PC-9 (cell line): ENCODE results near the gene WDCP. TPM values are rescaled to one million over a fixed set of nuclear protein-coding genes. Genes with fewer than 3 reads are reported as not detected.

ENCODE experiments used
- BruUV-seq: library from RNA; stranded (reverse); fragments of 400-500 nt; replicated peaks from 2 replicates; lab custom pipeline; 2021; lab: Mats Ljungman, UMichigan
- CTCF ChIA-PET: fragments of 300-600 bp; sonication (Branson Sonifier 250); formaldehyde crosslinking; loops from one replicate; lab custom pipeline; 2022; ENCODE audit warnings: antibody characterized with exemption; lab: Charles Lee
- POLR2A ChIA-PET: fragments of 300-600 bp; sonication (Branson Sonifier 250); formaldehyde crosslinking; loops from one replicate; lab custom pipeline; 2022; ENCODE audit warnings: antibody characterized with exemption; ENCODE audit not compliant: unreplicated experiment; lab: Charles Lee
- DNase-seq, 2 experiments: peaks; one replicate each; pipeline versions ENCODE4 v3.0.0 to v3.0.0-alpha.2; 2015 to 2022; ENCODE audit warnings: mixed read lengths in 1 of 2
- H2AFZ ChIP-seq: fragments of 200-600 bp; sonication (generic); 2 replicates; pipeline ENCODE4 v1.8.1; 2017; ENCODE audit warnings: antibody characterized with exemption
- H3F3A ChIP-seq: fragments of 200-600 bp; sonication (generic); 2 replicates; pipeline ENCODE4 v1.8.1; 2017; ENCODE audit warnings: antibody characterized with exemption, mild to moderate bottlenecking, low read depth; ENCODE audit not compliant: insufficient read depth
- H3K27ac ChIP-seq: fragments of 200-600 bp; sonication (generic); 2 replicates; pipeline ENCODE4 v1.6.1; 2016; ENCODE audit warnings: mixed run types
- H3K27me3 ChIP-seq: fragments of 200-600 bp; sonication (generic); 2 replicates; pipeline ENCODE4 v1.6.1; 2016; ENCODE audit warnings: low read depth, mixed run types; ENCODE audit not compliant: insufficient read depth
- H3K36me3 ChIP-seq: fragments of 200-600 bp; sonication (generic); 2 replicates; pipeline ENCODE4 v1.6.1; 2016; ENCODE audit warnings: low read depth, mixed run types
- H3K4me1 ChIP-seq: fragments of 200-600 bp; sonication (generic); replicated peaks from 2 replicates; pipeline ENCODE4 v1.6.1; 2016; ENCODE audit warnings: mixed run types; ENCODE audit not compliant: insufficient read depth
- H3K4me2 ChIP-seq: fragments of 200-600 bp; sonication (generic); 2 replicates; pipeline ENCODE4 v1.6.1; 2017; ENCODE audit warnings: mixed run types
- H3K4me3 ChIP-seq: fragments of 200-600 bp; sonication (generic); 2 replicates; pipeline ENCODE4 v1.6.1; 2016; ENCODE audit warnings: mixed run types
- H3K79me2 ChIP-seq: fragments of 200-600 bp; sonication (generic); 2 replicates; pipeline ENCODE4 v1.6.1; 2017; ENCODE audit warnings: low read depth, mixed run types
- H3K9me2 ChIP-seq: fragments of 200-600 bp; sonication (generic); 2 replicates; pipeline ENCODE4 v1.8.1; 2017; ENCODE audit warnings: mild to moderate bottlenecking; ENCODE audit not compliant: insufficient read depth
- H3K9me3 ChIP-seq: fragments of 200-600 bp; sonication (generic); 2 replicates; pipeline ENCODE4 v1.8.1; 2016; ENCODE audit warnings: low read depth; ENCODE audit not compliant: insufficient read depth
- H4K20me1 ChIP-seq: fragments of 200-600 bp; sonication (generic); 2 replicates; pipeline ENCODE4 v1.8.1; 2017; ENCODE audit not compliant: insufficient read depth
- CTCF ChIP-seq: fragments of 200-600 bp; sonication (generic); conservative IDR thresholded peaks from 2 replicates; pipeline ENCODE4 v1.6.1; 2017; ENCODE audit warnings: mixed run types, antibody characterized with exemption, mild to moderate bottlenecking, moderate library complexity
- EZH2 ChIP-seq: fragments of 200-600 bp; sonication (generic); IDR thresholded peaks from 2 replicates; pipeline ENCODE4 v1.8.0; 2017; ENCODE audit warnings: antibody characterized with exemption, low read depth
- intact Hi-C: fragments of 100-400 bp; cut with micrococcal nuclease; formaldehyde crosslinking; loops from one replicate; pipeline ENCODE4 v1.10.0; 2022; ENCODE audit not compliant: unreplicated experiment
- total RNA-seq: library from RNA; stranded (reverse); gene quantifications from 2 replicates; pipeline ENCODE4 v1.2.3, GENCODE V29; 2021

The WDCP gene
- total RNA-seq, 1 experiment from 2014 or later: 13.5 TPM

GRCh38 chr2:24051833-24052232, 4.6 kb upstream of the WDCP start:
- CTCF ChIA-PET: no interaction called here
- H3K79me2 ChIP-seq: peaks cover 1% of the 10 kb centered on the region; the same call in 1 of the 2 replicates
- POLR2A ChIA-PET: interaction anchor here (0.7 kb wide), 1 partner anchor 39 kb away, joined by 10 read pairs; no protein-coding TSS in a partner anchor
- H3K4me3 ChIP-seq: no peak overlapping the region
- no peaks in the 10 kb centered on the region for H3K36me3 ChIP-seq
- H3F3A ChIP-seq: peaks cover 21% of the 10 kb centered on the region; the same call in 1 of the 2 replicates
- H3K4me2 ChIP-seq: no peak overlapping the region
- H3K9me2 ChIP-seq: no peaks in the 10 kb centered on the region
- no peaks in the 10 kb centered on the region for H4K20me1 ChIP-seq
- peaks cover 8% of the 10 kb centered on the region; the same call in 1 of the 2 replicates for H3K4me1 ChIP-seq
- no TSS peak for BruUV-seq
- no peak overlapping the region for H3K27ac ChIP-seq
- no peak overlapping the region for H2AFZ ChIP-seq
- no peak for DNase-seq
- peaks cover 10% of the 10 kb centered on the region; the same call in 1 of the 2 replicates for H3K27me3 ChIP-seq
- no peaks in the 10 kb centered on the region for H3K9me3 ChIP-seq
- TF ChIP-seq EZH2 (no peak), CTCF (no peak)
- intact Hi-C loops: no loop called here

DNA sequence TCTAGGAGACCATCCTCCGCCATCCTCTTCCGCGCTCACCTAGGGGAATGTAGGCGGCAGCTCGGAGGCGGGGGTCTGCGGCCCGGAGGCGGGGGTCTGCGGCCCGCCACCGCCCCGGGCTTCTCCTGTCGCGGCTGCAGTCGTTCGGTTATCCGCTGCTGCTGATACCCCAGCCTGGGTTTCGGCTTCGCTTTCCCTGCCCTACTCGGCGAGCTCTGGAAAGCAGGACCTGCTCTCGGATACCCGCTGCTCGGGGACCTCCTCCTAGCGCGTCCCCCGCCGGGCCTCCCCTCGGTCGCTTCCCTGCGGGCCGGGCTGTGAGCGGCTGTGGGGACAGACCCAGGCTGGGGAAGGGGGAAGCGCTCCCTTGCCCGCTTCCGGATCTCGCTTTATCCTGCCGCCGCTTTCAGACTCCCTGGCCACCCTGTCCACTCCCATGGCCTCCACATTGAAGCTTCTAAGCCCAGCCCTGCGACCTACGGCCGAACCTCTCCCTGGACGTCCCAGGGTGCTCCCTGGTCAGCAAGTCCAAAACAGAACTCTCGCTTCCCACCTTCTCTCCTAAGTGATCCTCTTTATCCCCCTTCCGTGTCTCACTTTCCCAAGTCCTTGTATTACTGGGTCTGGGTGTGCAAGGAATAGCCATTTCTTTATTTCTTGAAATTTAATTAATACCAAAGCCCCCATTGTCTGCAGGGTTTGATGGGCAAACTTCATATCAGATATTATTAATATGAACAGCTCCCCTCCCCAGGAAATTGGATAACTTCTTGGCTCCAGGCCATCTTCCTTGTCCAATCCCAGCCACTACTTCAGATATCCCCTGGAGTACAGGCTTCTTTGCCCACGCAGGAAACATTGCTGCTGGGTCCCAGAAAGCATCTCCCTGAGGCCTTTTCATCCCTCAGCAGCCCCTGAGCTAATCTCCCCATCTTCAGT, 3.1 kb upstream of the WDCP start:
- TSS peak; percentile 40 for BruUV-seq
- POLR2A ChIA-PET: interaction anchor here (0.6 kb wide), 1 partner anchor 25 kb away, joined by 4 read pairs; no protein-coding TSS in a partner anchor
- Histone ChIP-seq H2AFZ (0 out of 2 replicates have a peak overlapping the region, but pooled peaks have one; percentile 58), H3K4me1 (peaks cover 17% of the 10 kb centered on the region; the same call in 1 of the 2 replicates), H4K20me1 (no peaks in the 10 kb centered on the region), H3K4me2 (peak overlapping the region; percentile 74), H3K36me3 (no peaks in the 10 kb centered on the region), H3K4me3 (peak overlapping the region; percentile 53; the same call in 1 of the 2 replicates), H3F3A (peaks cover 21% of the 10 kb centered on the region; the same call in 1 of the 2 replicates), H3K27me3 (peaks cover 10% of the 10 kb centered on the region; the same call in 1 of the 2 replicates), H3K79me2 (peaks cover 10% of the 10 kb centered on the region; the same call in 1 of the 2 replicates), H3K27ac (no peak overlapping the region), H3K9me2 (no peaks in the 10 kb centered on the region), H3K9me3 (no peaks in the 10 kb centered on the region)
- no peak for DNase-seq
- intact Hi-C loops: no loop called here
- TF ChIP-seq CTCF (no peak), EZH2 (no peak)
- CTCF ChIA-PET: interaction anchor here (0.6 kb wide), 1 partner anchor 27 kb away, joined by 5 read pairs; no protein-coding TSS in a partner anchor

DNA sequence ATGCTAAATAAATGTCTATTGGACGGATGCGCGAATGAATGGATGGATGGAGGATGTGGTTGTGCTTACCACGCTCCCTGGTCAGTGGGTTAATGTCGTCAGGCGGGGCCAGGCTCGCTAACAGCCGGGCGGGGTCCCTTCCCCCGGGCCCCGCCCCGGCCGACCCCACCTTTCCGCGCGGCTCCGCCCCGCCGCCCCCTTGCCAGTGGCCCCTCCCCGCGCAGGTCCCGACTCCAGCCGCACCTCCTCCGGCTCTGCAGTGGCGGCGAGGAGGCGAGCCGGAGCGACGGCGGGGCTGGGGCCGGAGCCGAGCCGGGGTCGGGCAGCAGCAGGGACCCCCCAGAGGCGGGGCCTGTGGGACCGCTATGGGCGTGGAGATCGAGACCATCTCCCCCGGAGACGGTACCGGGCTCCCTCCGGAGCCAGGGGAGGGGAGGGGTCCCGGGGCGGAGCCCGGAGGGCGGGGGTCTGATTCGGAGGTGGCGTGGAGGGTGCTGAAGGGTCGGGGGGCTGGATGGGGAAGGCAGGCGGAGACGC, 2.4 kb upstream of the WDCP start, which contains the start of gene FKBP1B:
Gene FKBP1B (plus strand): TSS at position 257 of the 537 bp plus-strand sequence. CDS start 109 bp downstream, at position 366.
- peak within 1 kb of the TSS; percentile 58; the same call in 1 of the 2 replicates for H2AFZ ChIP-seq
- CTCF ChIA-PET: no interaction called here
- H3K36me3 ChIP-seq: no peaks in the 10 kb centered on the region
- H3K4me1 ChIP-seq: peaks cover 17% of the 10 kb centered on the region; the same call in 1 of the 2 replicates
- no peaks in the 10 kb centered on the region for H3K9me3 ChIP-seq
- POLR2A ChIA-PET: no interaction called here
- no TSS peak for BruUV-seq
- peaks cover 27% of the 10 kb centered on the region for H3F3A ChIP-seq
- peak within 1 kb of the TSS; percentile 74 for H3K4me2 ChIP-seq
- peaks cover 13% of the 10 kb centered on the region; the same call in 1 of the 2 replicates for H3K79me2 ChIP-seq
- intact Hi-C loops: no loop called here
- peak within 1 kb of the TSS; percentile 53; the same call in 1 of the 2 replicates for H3K4me3 ChIP-seq
- H3K27ac ChIP-seq: no peak within 1 kb of the TSS
- no peaks in the 10 kb centered on the region for H3K9me2 ChIP-seq
- peak in 1 of 2 experiments; percentile 63 for DNase-seq
- H4K20me1 ChIP-seq: no peaks in the 10 kb centered on the region
- TF ChIP-seq EZH2 (no peak), CTCF (no peak)
- H3K27me3 ChIP-seq: peaks cover 10% of the 10 kb centered on the region; the same call in 1 of the 2 replicates
